HK-2 (cell line): ENCODE data around the gene TAOK2.

Experiments used
- DNase-seq: peaks from one replicate; pipeline ENCODE4 v3.0.0-alpha.2; 2018; ENCODE audit not compliant: unreplicated experiment

Gene TAOK2

GRCh38 chr16:29963021-29963743 is 10.5 kb upstream of the TAOK2 start:
- DNase-seq = no peak

DNA sequence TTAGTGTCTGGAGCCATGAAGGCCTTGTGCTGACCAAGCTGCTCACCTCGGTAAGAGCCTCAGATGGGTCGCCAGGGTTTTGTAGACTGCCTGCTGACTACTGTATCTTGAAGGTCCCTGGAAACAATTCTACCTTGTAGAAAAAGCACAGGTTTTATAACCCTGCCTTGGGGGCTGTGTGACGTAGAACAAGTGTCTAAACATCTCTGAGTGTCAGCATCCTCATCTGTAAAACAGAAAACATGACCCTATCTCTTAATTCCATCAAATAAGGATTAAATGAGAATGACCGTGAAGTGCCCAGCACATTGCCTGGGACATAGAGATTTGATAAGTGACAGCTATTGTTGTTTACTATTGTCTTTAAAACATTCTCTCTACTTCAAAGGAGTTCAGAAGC is 5.5 kb upstream of the TAOK2 start:
- DNase-seq = no peak

DNA sequence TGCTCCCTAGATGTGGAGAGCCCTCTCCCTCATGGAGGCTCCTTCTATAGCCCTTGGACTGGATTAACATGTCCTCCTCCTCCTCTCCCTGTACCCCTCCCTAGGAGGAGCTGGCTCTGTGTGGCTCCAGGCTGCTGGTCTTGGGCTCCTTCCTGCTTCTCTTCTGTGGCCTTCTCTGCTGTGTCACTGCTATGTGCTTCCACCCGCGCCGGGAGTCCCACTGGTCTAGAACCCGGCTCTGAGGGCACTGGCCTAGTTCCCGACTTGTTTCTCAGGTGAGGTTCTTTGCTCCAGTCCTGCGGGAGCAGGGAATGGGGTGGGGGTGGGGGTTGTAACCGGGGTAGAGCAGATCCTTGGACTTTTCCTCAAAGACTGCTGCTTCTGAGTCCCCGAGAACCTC is 2.4 kb upstream of the TAOK2 start:
- DNase-seq = no peak

DNA sequence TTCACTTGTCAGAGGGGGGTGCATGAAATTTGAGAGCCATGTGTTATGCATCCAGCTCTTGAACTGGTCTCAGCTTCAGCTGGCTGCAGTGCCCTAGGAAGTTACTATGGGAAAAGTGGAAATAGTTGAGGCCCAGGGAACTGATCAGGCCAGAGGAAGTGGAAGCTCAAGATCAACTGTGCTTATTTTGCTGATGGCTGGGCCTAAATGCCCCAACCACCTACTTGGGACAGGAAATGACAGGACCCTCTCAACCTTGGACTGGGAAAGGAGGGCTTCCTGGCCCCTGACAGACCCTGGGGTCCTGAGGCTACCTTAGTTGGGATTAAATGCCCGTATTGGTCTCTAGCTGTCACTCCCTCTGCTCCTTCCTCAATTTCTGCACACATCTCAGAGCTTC is 1.2 kb upstream of the TAOK2 start:
- no peak for DNase-seq

DNA sequence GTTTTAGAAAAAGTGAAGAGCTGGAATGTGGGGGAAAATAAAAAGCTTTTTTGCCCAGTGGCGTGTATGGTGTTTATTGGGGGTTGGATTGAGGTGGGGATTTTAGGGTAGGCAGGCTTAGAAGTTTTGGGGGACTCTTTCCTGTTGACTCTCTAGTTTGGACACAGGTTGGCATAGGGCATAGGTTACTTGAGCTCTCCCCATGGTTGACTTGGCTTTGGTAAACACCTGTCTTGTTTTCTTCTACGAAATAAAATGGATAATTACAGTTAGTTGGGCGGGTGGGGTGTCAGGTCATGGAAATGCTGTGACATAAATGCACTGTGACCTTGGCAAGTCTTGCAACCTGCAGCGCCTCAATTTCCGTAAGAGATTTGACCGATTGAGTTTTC is 680 bp upstream of the TAOK2 start:
- no peak for DNase-seq

- no peak for DNase-seq
These were observed 844 bp downstream of the TAOK2 start for GRCh38 chr16:29974291-29975133.

DNA sequence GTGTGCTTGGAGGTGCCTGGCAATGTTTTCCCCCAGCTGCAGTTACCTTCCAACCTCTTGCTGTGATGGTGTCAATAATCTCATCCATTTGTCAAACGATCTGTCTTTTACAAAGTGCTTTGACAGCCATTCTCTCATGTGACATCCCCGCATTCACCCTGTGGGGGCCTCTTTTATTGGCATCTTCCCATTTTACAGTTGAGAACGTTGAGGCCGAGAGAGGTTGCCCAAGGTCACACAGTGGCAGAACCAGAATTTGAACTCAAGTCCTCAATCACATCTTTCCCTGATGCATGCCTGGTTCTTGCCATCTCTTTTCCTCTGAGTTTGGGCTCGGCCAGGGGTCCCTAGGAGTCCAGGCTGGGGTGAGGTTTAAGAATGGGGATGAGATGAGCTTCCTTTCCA is 1.5 kb downstream of the TAOK2 start:
- DNase-seq = no peak

- no peak for DNase-seq
These were observed 2.3 kb downstream of the TAOK2 start for GRCh38 chr16:29975811-29976511.

DNA sequence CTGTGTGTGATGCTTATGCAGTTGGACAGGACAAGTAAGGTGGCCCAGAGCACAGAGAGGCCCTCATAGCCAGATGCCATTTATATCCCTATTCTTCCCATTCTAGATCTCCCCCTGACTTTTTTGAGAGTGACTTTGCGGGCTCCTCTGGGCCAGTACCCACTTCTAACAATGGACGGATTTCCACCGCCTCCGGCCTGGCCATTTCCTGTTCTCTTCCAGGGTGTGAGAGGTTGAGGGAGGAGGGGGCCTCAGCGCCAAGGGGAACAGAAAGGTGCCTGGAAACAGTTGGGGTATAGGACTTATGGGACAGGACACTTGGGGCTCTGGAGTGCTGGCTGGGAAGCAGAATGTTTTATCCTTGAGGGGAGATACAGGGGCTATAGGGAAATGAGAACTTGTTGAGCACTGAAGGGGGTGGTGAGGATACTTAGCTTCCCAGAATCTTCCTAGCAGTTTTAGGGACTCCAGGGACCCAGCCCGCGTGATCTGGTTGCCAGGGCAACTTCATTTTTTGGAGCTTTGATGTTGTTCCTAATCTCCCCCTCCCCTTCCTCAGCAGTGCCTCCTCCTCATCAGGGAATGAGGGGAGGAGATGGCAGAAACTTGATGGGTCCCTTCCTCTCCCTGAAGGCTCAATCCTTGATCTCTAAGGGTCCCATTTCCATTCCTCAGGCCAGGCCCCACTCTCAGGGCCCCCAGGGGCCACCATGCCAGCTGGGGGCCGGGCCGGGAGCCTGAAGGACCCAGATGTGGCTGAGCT is 3.6 kb downstream of the TAOK2 start:
- DNase-seq = no peak

GRCh38 chr16:29978081-29978480 is 4.4 kb downstream of the TAOK2 start:
- no peak for DNase-seq

DNA sequence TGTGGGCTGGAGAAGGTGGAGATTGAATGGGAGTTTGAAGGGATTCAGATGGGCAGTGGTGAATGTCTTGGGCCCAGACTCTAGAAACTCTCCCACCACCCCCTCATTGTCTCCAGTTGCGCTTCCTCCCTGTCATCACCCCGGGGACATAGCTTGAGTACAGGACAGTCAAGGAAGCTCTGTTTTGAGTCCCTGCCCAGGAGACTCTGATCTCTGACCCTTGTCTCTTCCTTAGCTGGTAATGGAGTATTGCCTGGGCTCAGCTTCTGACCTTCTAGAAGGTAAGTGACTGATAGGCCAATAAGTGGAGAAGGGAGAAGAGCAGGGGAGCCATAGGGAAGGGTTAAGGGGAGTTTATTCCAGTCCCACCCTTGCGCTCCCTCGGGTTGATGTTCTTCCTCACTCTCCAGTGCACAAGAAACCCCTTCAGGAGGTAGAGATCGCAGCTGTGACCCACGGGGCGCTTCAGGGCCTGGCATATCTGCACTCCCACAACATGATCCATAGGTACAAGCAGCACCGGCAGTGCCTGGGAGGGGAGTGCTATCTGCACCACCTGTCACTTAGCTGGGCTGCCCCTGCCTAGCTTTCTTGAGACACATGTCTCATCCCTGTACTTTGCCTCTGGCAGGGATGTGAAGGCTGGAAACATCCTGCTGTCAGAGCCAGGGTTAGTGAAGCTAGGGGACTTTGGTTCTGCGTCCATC is 5.0 kb downstream of the TAOK2 start:
- DNase-seq = no peak

DNA sequence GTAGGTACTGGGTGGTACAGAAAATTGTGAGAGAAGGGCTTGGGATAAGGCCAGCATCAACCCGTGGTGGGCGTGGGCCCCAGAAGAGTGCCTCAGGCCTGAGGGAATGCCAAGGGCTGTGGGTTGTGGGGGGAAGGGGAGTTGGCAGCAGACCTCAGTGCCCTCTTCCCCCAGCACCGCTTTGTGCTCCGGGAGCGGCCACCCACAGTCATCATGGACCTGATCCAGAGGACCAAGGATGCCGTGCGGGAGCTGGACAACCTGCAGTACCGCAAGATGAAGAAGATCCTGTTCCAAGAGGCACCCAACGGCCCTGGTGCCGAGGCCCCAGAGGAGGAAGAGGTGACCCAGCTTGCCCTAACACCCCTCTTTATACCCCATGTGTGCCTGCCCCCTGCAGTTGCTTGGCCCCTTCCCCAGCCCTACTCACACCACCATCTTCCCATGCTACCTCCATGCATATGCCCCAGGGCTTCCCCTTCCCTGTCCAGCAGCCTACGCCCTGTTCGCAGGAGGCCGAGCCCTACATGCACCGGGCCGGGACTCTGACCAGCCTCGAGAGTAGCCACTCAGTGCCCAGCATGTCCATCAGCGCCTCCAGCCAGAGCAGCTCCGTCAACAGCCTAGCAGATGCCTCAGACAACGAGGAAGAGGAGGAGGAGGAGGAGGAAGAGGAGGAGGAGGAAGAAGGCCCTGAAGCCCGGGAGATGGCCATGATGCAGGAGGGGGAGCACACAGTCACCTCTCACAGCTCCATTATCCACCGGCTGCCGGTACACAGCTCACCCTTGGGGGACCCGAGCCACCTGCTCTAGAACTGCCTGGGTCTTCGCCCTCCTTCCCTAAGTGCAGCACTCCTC is 9.1 kb downstream of the TAOK2 start:
- DNase-seq = no peak

- DNase-seq = no peak
These were observed 9.9 kb downstream of the TAOK2 start for GRCh38 chr16:29983420-29984136.

- no peak for DNase-seq
These were observed 10.6 kb downstream of the TAOK2 start for GRCh38 chr16:29984137-29984763.

DNA sequence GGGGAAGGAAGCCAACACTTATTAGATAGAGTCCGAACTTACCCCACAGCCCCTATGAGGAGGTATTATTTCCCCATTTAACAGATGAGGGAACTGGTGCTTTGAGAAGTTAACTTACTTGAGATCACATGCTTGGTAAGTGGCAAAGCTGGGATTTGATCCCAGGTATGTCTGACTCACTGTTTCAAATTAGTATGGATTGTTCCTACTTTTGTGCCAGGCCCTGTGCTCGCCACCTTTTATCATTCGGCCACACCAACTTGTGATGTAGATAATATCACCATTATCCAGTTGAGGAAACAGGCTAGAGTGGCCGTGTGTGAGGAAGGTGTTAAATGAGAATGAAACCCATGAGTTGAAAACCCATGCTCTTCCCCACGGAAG is 11.1 kb downstream of the TAOK2 start:
- DNase-seq = no peak

DNA sequence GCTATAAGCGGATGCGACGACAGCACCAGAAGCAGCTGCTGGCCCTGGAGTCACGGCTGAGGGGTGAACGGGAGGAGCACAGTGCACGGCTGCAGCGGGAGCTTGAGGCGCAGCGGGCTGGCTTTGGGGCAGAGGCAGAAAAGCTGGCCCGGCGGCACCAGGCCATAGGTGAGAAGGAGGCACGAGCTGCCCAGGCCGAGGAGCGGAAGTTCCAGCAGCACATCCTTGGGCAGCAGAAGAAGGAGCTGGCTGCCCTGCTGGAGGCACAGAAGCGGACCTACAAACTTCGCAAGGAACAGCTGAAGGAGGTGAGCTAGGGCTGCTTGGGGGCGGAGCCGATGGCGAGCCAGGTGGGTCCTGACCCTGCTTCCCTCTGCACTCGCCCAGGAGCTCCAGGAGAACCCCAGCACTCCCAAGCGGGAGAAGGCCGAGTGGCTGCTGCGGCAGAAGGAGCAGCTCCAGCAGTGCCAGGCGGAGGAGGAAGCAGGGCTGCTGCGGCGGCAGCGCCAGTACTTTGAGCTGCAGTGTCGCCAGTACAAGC is 11.7 kb downstream of the TAOK2 start:
- no peak for DNase-seq

DNA sequence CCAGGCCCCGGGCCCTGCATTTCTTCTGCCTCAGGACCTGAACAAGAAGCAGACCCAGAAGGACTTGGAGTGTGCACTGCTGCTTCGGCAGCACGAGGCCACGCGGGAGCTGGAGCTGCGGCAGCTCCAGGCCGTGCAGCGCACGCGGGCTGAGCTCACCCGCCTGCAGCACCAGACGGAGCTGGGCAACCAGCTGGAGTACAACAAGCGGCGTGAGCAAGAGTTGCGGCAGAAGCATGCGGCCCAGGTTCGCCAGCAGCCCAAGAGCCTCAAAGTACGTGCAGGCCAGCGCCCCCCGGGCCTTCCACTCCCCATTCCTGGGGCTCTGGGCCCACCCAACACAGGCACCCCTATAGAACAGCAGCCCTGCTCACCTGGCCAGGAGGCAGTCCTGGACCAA is 12.6 kb downstream of the TAOK2 start:
- DNase-seq = no peak

DNA sequence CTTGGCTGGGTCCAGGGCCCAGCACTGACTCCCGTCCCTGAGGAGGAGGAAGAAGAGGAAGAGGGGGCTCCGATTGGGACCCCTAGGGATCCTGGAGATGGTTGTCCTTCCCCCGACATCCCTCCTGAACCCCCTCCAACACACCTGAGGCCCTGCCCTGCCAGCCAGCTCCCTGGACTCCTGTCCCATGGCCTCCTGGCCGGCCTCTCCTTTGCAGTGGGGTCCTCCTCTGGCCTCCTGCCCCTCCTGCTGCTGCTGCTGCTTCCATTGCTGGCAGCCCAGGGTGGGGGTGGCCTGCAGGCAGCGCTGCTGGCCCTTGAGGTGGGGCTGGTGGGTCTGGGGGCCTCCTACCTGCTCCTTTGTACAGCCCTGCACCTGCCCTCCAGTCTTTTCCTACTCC is 13.3 kb downstream of the TAOK2 start:
- no peak for DNase-seq
